HCT116 (cell line): ENCODE results near the gene METTL24. TPM values are rescaled to one million over a fixed set of nuclear protein-coding genes. Genes with fewer than 3 reads are reported as not detected.

ENCODE experiments used
- ATAC-seq: fragments of 200-7000 bp; cut with Tn5 transposase; 2 replicates; pipeline ENCODE4 v1.9.1; 2020; ENCODE audit warnings: mild to moderate bottlenecking, moderate library complexity
- BruUV-seq: library from RNA; stranded (reverse); fragments of 400-500 nt; replicated peaks from 2 replicates; lab custom pipeline; 2021; lab: Mats Ljungman, UMichigan
- CTCF ChIA-PET: fragments of 300-600 bp; sonication (Branson Sonifier 250); formaldehyde crosslinking; loops from one replicate; lab custom pipeline; 2021; ENCODE audit warnings: antibody characterized with exemption; lab: Charles Lee
- POLR2A ChIA-PET: fragments of 300-600, 350-600 bp; sonication (Branson Sonifier 250); formaldehyde crosslinking; loops from one replicate; lab custom pipeline; 2021; ENCODE audit warnings: antibody characterized with exemption; lab: Charles Lee
- RAD21 ChIA-PET, 2 experiments: fragments of 300-600 bp; sonication (Branson Sonifier 250); formaldehyde crosslinking; loops; one replicate each; lab custom pipeline; 2023; ENCODE audit warnings: low total read pairs in 2 of 2; ENCODE audit not compliant: uncharacterized antibody in 2 of 2, unreplicated experiment in 2 of 2, low non-redundant PET in 1 of 2; lab: Charles Lee
- DNase-seq: peaks from one replicate; pipeline ENCODE4 v3.0.0-alpha.2; 2010; ENCODE audit warnings: low read depth, low spot score
- H2AFZ ChIP-seq: fragments of 200-600 bp; shearing (Covaris generic), sonication (generic); 2 replicates; pipeline ENCODE4 v1.6.1; 2017; ENCODE audit warnings: low read depth, mixed run types, mixed read lengths, antibody characterized with exemption, low read length; ENCODE audit not compliant: poor library complexity, severe bottlenecking
- H3K27ac ChIP-seq: 2 replicates; pipeline ENCODE4 v1.5.1; 2012; ENCODE audit warnings: low read depth, low read length
- H3K27me3 ChIP-seq: fragments of 200-600 bp; sonication (generic); 2 replicates; pipeline ENCODE4 v1.6.1; 2016; ENCODE audit warnings: mixed run types, low read length, mixed read lengths; ENCODE audit not compliant: insufficient read depth
- H3K36me3 ChIP-seq, 2 experiments: fragments of 200-500 bp in 1 of 2; fragments of 200-600 bp in 1 of 2; sonication (Bioruptor generic) in 1 of 2; sonication (generic) in 1 of 2; 2 replicates each; pipeline versions ENCODE4 v1.5.1 to v1.6.1; 2014 to 2016; ENCODE audit warnings: low read length in 2 of 2, inconsistent platforms in 1 of 2, mixed read lengths in 1 of 2, mixed run types in 1 of 2; ENCODE audit not compliant: insufficient read depth in 2 of 2, control insufficient read depth in 1 of 2
- H3K4me1 ChIP-seq, 2 experiments: fragments of 200-600 bp in 1 of 2; sonication (generic) in 1 of 2; 2 replicates each; pipeline versions ENCODE4 v1.5.1 to v1.6.1; 2012 to 2017; ENCODE audit warnings: low read length in 2 of 2, inconsistent platforms in 1 of 2, mild to moderate bottlenecking in 1 of 2, mixed read lengths in 1 of 2, mixed run types in 1 of 2, moderate library complexity in 1 of 2; ENCODE audit not compliant: insufficient read depth in 2 of 2, control insufficient read depth in 1 of 2
- H3K4me2 ChIP-seq: fragments of 200-600 bp; sonication (generic); 2 replicates; pipeline ENCODE4 v1.6.1; 2017; ENCODE audit warnings: mixed run types, low read length, mixed read lengths
- H3K4me3 ChIP-seq, 2 experiments: fragments of 200-600 bp in 1 of 2; sonication (generic) in 1 of 2; replicated peaks in 1 of 2; 2 replicates each; pipeline ENCODE4 v1.5.1; 2011 to 2016; ENCODE audit warnings: low read length in 2 of 2, control low read depth in 1 of 2, low read depth in 1 of 2, mild to moderate bottlenecking in 1 of 2, mixed read lengths in 1 of 2, mixed run types in 1 of 2
- H3K79me2 ChIP-seq: fragments of 200-600 bp; sonication (generic); 2 replicates; pipeline ENCODE4 v1.6.1; 2017; ENCODE audit warnings: mild to moderate bottlenecking, mixed run types, low read length, moderate library complexity, mixed read lengths; ENCODE audit not compliant: insufficient read depth
- H3K9ac ChIP-seq: fragments of 200-600 bp; sonication (generic); 2 replicates; pipeline ENCODE4 v1.6.1; 2016; ENCODE audit warnings: low read length, mixed read lengths
- H3K9me2 ChIP-seq: fragments of 200-600 bp; sonication (generic), shearing (Covaris generic); 2 replicates; pipeline ENCODE4 v1.6.1; 2017; ENCODE audit warnings: mixed run types, mild to moderate bottlenecking, moderate library complexity; ENCODE audit not compliant: insufficient read depth
- H3K9me3 ChIP-seq, 2 experiments: fragments of 200-500 bp in 1 of 2; fragments of 200-600 bp in 1 of 2; sonication (Bioruptor generic) in 1 of 2; sonication (generic) in 1 of 2; 2 replicates each; pipeline ENCODE4 v1.6.1; 2014 to 2017; ENCODE audit warnings: low read length in 2 of 2, mixed read lengths in 2 of 2, inconsistent platforms in 1 of 2, low read depth in 1 of 2, mild to moderate bottlenecking in 1 of 2, mixed run types in 1 of 2, moderate library complexity in 1 of 2; ENCODE audit not compliant: control insufficient read depth in 1 of 2, insufficient read depth in 1 of 2
- H4K20me1 ChIP-seq: fragments of 200-600 bp; sonication (generic), shearing (Covaris generic); 2 replicates; pipeline ENCODE4 v1.6.1; 2017; ENCODE audit warnings: mixed run types, mild to moderate bottlenecking, moderate library complexity; ENCODE audit not compliant: insufficient read depth
- CBX3 ChIP-seq: IDR thresholded peaks from 2 replicates; pipeline ENCODE4 v1.6.1; 2012; ENCODE audit warnings: low read depth
- CEBPB ChIP-seq: IDR thresholded peaks from 2 replicates; pipeline ENCODE4 v1.6.1; 2012; ENCODE audit warnings: low read depth
- CTCF ChIP-seq, 3 experiments: fragments of 200-600 bp in 1 of 3; sonication (generic) in 1 of 3; IDR thresholded peaks in 2 of 3; conservative IDR thresholded peaks in 1 of 3; 2 replicates each; pipeline ENCODE4 v1.5.1; 2012 to 2017; ENCODE audit warnings: low read depth in 2 of 3, low read length in 2 of 3, antibody characterized with exemption in 1 of 3, borderline replicate concordance in 1 of 3, control low read depth in 1 of 3, mild to moderate bottlenecking in 1 of 3, mixed read lengths in 1 of 3, mixed run types in 1 of 3, moderate library complexity in 1 of 3; ENCODE audit not compliant: insufficient read depth in 1 of 3
- EGR1 ChIP-seq: IDR thresholded peaks from 2 replicates; pipeline ENCODE4 v1.6.1; 2012; ENCODE audit warnings: low read depth
- ELF1 ChIP-seq: IDR thresholded peaks from 2 replicates; pipeline ENCODE4 v1.6.1; 2012; ENCODE audit warnings: low read depth, borderline replicate concordance
- EZH2 ChIP-seq: fragments of 200-600 bp; sonication (generic); IDR thresholded peaks from 2 replicates; pipeline ENCODE4 v1.6.1; 2017; ENCODE audit warnings: antibody characterized with exemption, mixed run types
- EZH2phosphoT487 ChIP-seq: fragments of 200-600 bp; IDR thresholded peaks from 2 replicates; pipeline ENCODE4 v1.6.1; 2018; ENCODE audit warnings: antibody characterized with exemption, borderline replicate concordance
- FOSL1 ChIP-seq: IDR thresholded peaks from 2 replicates; pipeline ENCODE4 v1.6.1; 2012; ENCODE audit warnings: low read depth
- JUND ChIP-seq: IDR thresholded peaks from 2 replicates; pipeline ENCODE4 v1.6.1; 2012
- MAX ChIP-seq: IDR thresholded peaks from 2 replicates; pipeline ENCODE4 v1.6.1; 2012
- POLR2A ChIP-seq: IDR thresholded peaks from 2 replicates; pipeline ENCODE4 v1.7.0; 2011; ENCODE audit warnings: borderline replicate concordance; ENCODE audit not compliant: insufficient read depth, insufficient read length; ENCODE audit errors: extremely low read depth
- POLR2AphosphoS5 ChIP-seq: IDR thresholded peaks from 2 replicates; pipeline ENCODE4 v1.6.1; 2011; ENCODE audit warnings: mild to moderate bottlenecking, low read depth, low read length, moderate library complexity
- RAD21 ChIP-seq: IDR thresholded peaks from 2 replicates; pipeline ENCODE4 v1.6.1; 2012; ENCODE audit warnings: low read depth, mild to moderate bottlenecking
- SIN3A ChIP-seq: IDR thresholded peaks from 2 replicates; pipeline ENCODE4 v1.6.1; 2012; ENCODE audit warnings: low read depth
- SP1 ChIP-seq: IDR thresholded peaks from 2 replicates; pipeline ENCODE4 v1.6.1; 2012; ENCODE audit warnings: low read depth
- SRF ChIP-seq: IDR thresholded peaks from 2 replicates; pipeline ENCODE4 v1.6.1; 2012; ENCODE audit warnings: low read depth
- TCF7L2 ChIP-seq: IDR thresholded peaks from 2 replicates; pipeline ENCODE4 v1.7.0; 2011; ENCODE audit warnings: borderline replicate concordance, inconsistent platforms; ENCODE audit not compliant: insufficient read depth, insufficient read length; ENCODE audit errors: extremely low read depth
- ZFX ChIP-seq: fragments of 450-650 bp; IDR thresholded peaks from 2 replicates; pipeline ENCODE4 v1.6.1; 2017
- ZNF274 ChIP-seq: fragments of 200-500 bp; sonication (Bioruptor generic); IDR thresholded peaks from 2 replicates; pipeline ENCODE4 v1.6.1; 2014; ENCODE audit warnings: mild to moderate bottlenecking, low read depth, low read length, inconsistent platforms
- intact Hi-C: fragments of 100-400 bp; cut with micrococcal nuclease; formaldehyde crosslinking; loops from 2 replicates; pipeline ENCODE4 v1.10.0; 2022
- total RNA-seq: library from RNA; stranded (reverse); gene quantifications from one replicate; pipeline ENCODE4 v1.2.1, GENCODE V29; 2021; ENCODE audit not compliant: unreplicated experiment
- TF ChIP-seq, protein P1 (sequence below): IDR thresholded peaks from 2 replicates; pipeline ENCODE4 v1.6.1; 2011; ENCODE audit warnings: mild to moderate bottlenecking, low read length, moderate library complexity; ENCODE audit not compliant: insufficient replicate concordance; ENCODE audit errors: extremely low read depth

The METTL24 gene
- total RNA-seq, 1 experiment from 2014 or later = not detected

DNA sequence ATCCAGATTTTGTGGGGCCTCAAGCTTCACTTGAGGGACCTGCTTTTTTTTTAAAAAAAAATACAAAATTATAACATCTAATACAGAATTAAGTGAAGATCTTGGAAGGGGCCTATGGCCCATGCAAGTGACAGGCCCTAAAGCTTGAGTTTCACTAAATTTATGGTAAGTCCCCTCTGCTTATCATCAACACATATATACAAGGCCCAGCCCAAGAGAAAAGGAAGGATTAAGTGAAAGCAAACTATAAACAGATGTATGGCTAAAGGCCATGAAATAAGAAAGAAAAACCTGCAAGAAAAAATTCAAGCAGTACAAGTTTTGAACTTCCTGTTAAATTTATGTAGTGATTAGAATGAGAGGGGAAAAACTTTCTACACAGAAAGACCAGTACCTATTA lies 91.2 kb downstream of the METTL24 start:
- Histone ChIP-seq H3K79me2 (no peaks in the 10 kb centered on the region), H4K20me1 (no peaks in the 10 kb centered on the region), H3K36me3 (no peaks in the 10 kb centered on the region), H3K9me3 (no peaks in the 10 kb centered on the region), H2AFZ (no peak overlapping the region), H3K27me3 (no peaks in the 10 kb centered on the region), H3K4me2 (no peak overlapping the region), H3K9ac (no peak overlapping the region), H3K27ac (no peak overlapping the region), H3K9me2 (no peaks in the 10 kb centered on the region), H3K4me3 (no peak overlapping the region), H3K4me1 (no peaks in the 10 kb centered on the region)
- TF ChIP-seq ELF1 = no peak
- TF ChIP-seq POLR2AphosphoS5 = no peak
- TF ChIP-seq SRF = no peak
- TF ChIP-seq EZH2 = no peak
- no peak for TF ChIP-seq FOSL1
- TF ChIP-seq ZNF274 = no peak
- TF ChIP-seq CEBPB = no peak
- TF ChIP-seq EGR1 = no peak
- TF ChIP-seq POLR2A = no peak
- no peak for TF ChIP-seq ZFX
- TF ChIP-seq TCF7L2 = no peak
- no peak for TF ChIP-seq CBX3
- TF ChIP-seq MAX = no peak
- no peak for TF ChIP-seq CTCF (IDR thresholded peaks at IDR 0.05 in 2 of 3, conservative IDR thresholded peaks at IDR 0.05 in 1 of 3; ENCODE audit: borderline replicate concordance in 1 of 3, insufficient read depth in 1 of 3, low read depth in 2 of 3, low read length in 2 of 3)
- TF ChIP-seq JUND = no peak
- TF ChIP-seq SIN3A = no peak
- TF ChIP-seq EZH2phosphoT487 = no peak
- TF ChIP-seq, protein P1, sequence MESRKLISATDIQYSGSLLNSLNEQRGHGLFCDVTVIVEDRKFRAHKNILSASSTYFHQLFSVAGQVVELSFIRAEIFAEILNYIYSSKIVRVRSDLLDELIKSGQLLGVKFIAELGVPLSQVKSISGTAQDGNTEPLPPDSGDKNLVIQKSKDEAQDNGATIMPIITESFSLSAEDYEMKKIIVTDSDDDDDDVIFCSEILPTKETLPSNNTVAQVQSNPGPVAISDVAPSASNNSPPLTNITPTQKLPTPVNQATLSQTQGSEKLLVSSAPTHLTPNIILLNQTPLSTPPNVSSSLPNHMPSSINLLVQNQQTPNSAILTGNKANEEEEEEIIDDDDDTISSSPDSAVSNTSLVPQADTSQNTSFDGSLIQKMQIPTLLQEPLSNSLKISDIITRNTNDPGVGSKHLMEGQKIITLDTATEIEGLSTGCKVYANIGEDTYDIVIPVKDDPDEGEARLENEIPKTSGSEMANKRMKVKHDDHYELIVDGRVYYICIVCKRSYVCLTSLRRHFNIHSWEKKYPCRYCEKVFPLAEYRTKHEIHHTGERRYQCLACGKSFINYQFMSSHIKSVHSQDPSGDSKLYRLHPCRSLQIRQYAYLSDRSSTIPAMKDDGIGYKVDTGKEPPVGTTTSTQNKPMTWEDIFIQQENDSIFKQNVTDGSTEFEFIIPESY = no peak
- TF ChIP-seq SP1 = no peak
- no peak for TF ChIP-seq RAD21
- intact Hi-C loops = no loop called here
- no TSS peak for BruUV-seq
- DNase-seq = no peak
- POLR2A ChIA-PET = no interaction called here
- RAD21 ChIA-PET = no interaction called here
- CTCF ChIA-PET = no interaction called here
- no peak for ATAC-seq
